GM12892 (cell line): ENCODE measurements around the gene TK2.
"Not testable (repeated sequence)": the region's sequence is repeated elsewhere in the genome, so short reads cannot be mapped to it uniquely, and the experiment has no call there.

Experiments
- DNase-seq: peaks from one replicate; pipeline ENCODE4 v3.0.0; 2011; ENCODE audit not compliant: insufficient read length
- FAIRE-seq: peaks from 2 replicates; lab custom pipeline; 2011; peaks lifted over from hg19 to GRCh38; lab: Jason Lieb, UNC
- POLR2A ChIP-seq: IDR thresholded peaks from 2 replicates; pipeline ENCODE4 v1.6.1; 2011; ENCODE audit warnings: low read depth, low read length, control low read depth
- POLR2AphosphoS5 ChIP-seq: IDR thresholded peaks from 2 replicates; pipeline ENCODE4 v1.6.1; 2011; ENCODE audit warnings: low read depth, low read length, control low read depth
- TAF1 ChIP-seq: IDR thresholded peaks from 2 replicates; pipeline ENCODE4 v1.6.1; 2011; ENCODE audit warnings: low read depth, mild to moderate bottlenecking, control low read depth, low read length, borderline replicate concordance

The TK2 gene

GRCh38 chr16:66471264-66471663 lies 78.7 kb downstream of the TK2 start:
- FAIRE-seq: no peak
- TF ChIP-seq POLR2AphosphoS5: no peak
- no peak for TF ChIP-seq TAF1
- TF ChIP-seq POLR2A: no peak
- no peak for DNase-seq

GRCh38 chr16:66470556-66470955 lies 79.4 kb downstream of the TK2 start:
- no peak for TF ChIP-seq TAF1
- no peak for TF ChIP-seq POLR2AphosphoS5
- TF ChIP-seq POLR2A: no peak
- FAIRE-seq (no peak), DNase-seq (no peak)

GRCh38 chr16:66469947-66470546 lies 79.9 kb downstream of the TK2 start:
- FAIRE-seq (no peak), DNase-seq (no peak)
- TF ChIP-seq POLR2AphosphoS5 (no peak), TAF1 (no peak), POLR2A (no peak)

GRCh38 chr16:66469291-66469946 lies 80.5 kb downstream of the TK2 start:
- TF ChIP-seq TAF1 (no peak), POLR2AphosphoS5 (no peak), POLR2A (no peak)
- FAIRE-seq (no peak), DNase-seq (no peak)

- FAIRE-seq (no peak), DNase-seq (no peak)
- TF ChIP-seq TAF1: no peak
- no peak for TF ChIP-seq POLR2A
- no peak for TF ChIP-seq POLR2AphosphoS5
These were observed 81.5 kb downstream of the TK2 start for GRCh38 chr16:66468321-66468965.

DNA sequence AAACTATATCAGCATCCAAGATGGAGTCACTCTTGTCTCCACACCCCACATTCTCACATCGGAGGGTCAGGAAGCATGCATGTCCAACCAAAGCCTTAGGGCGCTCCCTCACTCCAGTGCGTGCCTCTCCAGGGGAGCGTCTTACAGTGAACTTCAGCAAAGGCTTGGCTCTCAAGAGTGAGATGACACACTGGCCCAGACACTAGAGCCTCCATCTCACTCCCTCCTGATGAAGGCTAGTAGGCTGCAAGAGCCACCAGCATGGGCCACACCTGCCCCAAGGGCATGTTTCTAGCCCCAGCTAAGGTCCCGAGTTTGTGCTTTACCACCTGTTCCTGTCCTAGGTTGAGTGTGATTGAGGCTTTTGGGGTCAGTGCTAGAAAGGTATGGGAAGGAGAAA lies 82.3 kb downstream of the TK2 start:
- no peak for TF ChIP-seq POLR2AphosphoS5
- no peak for TF ChIP-seq TAF1
- TF ChIP-seq POLR2A: no peak
- no peak for FAIRE-seq
- DNase-seq: no peak

DNA sequence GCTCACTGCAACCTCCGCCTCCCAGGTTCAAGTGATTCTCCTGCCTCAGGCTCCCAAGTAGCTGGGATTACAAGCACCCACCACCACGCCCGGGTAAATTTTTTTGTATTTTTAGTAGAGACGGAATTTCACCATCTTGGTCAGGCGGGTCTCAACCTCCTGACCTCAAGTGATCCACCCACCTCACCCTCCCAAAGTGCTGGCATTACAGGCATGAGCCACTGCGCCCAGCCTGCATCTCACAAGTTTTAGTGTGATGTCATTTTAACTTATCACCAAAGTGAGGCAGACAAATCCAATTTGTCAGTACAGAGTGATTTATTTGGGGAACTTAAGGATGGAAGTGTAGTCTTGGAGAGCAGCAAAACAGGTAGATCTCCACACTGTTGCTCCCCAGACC lies 83.3 kb downstream of the TK2 start:
- not testable (repeated sequence) for FAIRE-seq, DNase-seq

- not testable (repeated sequence) for FAIRE-seq, DNase-seq
These were observed 84.0 kb downstream of the TK2 start for GRCh38 chr16:66465946-66466345.

- no peak for DNase-seq
- TF ChIP-seq POLR2A (no peak), TAF1 (no peak), POLR2AphosphoS5 (no peak)
- FAIRE-seq: no peak
These were observed 87.0 kb downstream of the TK2 start for GRCh38 chr16:66462912-66463311.

- TF ChIP-seq POLR2AphosphoS5 (no peak), TAF1 (no peak), POLR2A (no peak)
- no peak for FAIRE-seq
- no peak for DNase-seq
These were observed 89.2 kb downstream of the TK2 start for GRCh38 chr16:66460703-66461102.

- no peak for DNase-seq
- no peak for FAIRE-seq
- no peak for TF ChIP-seq POLR2A
- TF ChIP-seq POLR2AphosphoS5: no peak
- TF ChIP-seq TAF1: no peak
These were observed 90.0 kb downstream of the TK2 start for GRCh38 chr16:66459878-66460277.

- FAIRE-seq (no peak), DNase-seq (no peak)
- TF ChIP-seq POLR2A: no peak
- no peak for TF ChIP-seq POLR2AphosphoS5
These were observed 91.1 kb downstream of the TK2 start for GRCh38 chr16:66458853-66459252.

- DNase-seq (no peak), FAIRE-seq (no peak)
These were observed 91.6 kb downstream of the TK2 start for GRCh38 chr16:66458292-66458691.

More at GRCh38 chr16:66458292-66458691, 91.6 kb downstream of the TK2 start:
- TF ChIP-seq TAF1: no peak
- no peak for TF ChIP-seq POLR2AphosphoS5
- TF ChIP-seq POLR2A: no peak
